ENCODE data around the gene SLX4. TPM values are rescaled to one million over a fixed set of nuclear protein-coding genes. Genes with fewer than 3 reads are reported as not detected.

Gene SLX4
- total RNA-seq, 4 donors from 2014 or later, result 1.4 to 5.6 (median 3.2) TPM

GRCh38 chr16:3592559-3592958 is 18.8 kb downstream of the SLX4 start:
- peaks cover 0 to 89% of the 10 kb centered on the region in 2 donors for H3K36me3 ChIP-seq
- 92% methylated on average over 2 of the region's 12 CpGs; no CpG with 5 or more reads in 1 of the 2 donors for WGBS, 2 donors (ENCODE audit: low coverage in 1 of 2)
- H3K4me1 ChIP-seq, result no peaks in the 10 kb centered on the region
- no peak overlapping the region for H3K27ac ChIP-seq
- H3K27me3 ChIP-seq, result no peaks in the 10 kb centered on the region
- H3K9me3 ChIP-seq, result no peaks in the 10 kb centered on the region
- TF ChIP-seq POLR2A (IDR thresholded peaks at IDR 0.05), result no peak
- no peak for TF ChIP-seq POLR2AphosphoS5 (IDR thresholded peaks at IDR 0.05)
- no peak for TF ChIP-seq EP300 (IDR thresholded peaks at IDR 0.05)
- no peak for TF ChIP-seq CTCF (IDR thresholded peaks at IDR 0.05)
- ATAC-seq, result no peak
- no peak overlapping the region for H3K4me3 ChIP-seq

GRCh38 chr16:3591991-3592390 is 19.4 kb downstream of the SLX4 start:
- no CpG with 5 or more reads among the region's 6 CpGs for WGBS, 2 donors (ENCODE audit: low coverage in 1 of 2)
- TF ChIP-seq POLR2A (IDR thresholded peaks at IDR 0.05) (no peak), POLR2AphosphoS5 (IDR thresholded peaks at IDR 0.05) (no peak), CTCF (IDR thresholded peaks at IDR 0.05) (no peak), EP300 (IDR thresholded peaks at IDR 0.05) (no peak)
- no peak for ATAC-seq
- Histone ChIP-seq H3K4me1 (no peaks in the 10 kb centered on the region), H3K36me3 (peaks cover 0 to 86% of the 10 kb centered on the region in 2 donors), H3K4me3 (no peak overlapping the region), H3K9me3 (no peaks in the 10 kb centered on the region), H3K27me3 (no peaks in the 10 kb centered on the region), H3K27ac (no peak overlapping the region)

GRCh38 chr16:3591436-3591803 is 20.0 kb downstream of the SLX4 start:
- no peaks in the 10 kb centered on the region for H3K9me3 ChIP-seq
- WGBS, 2 donors (ENCODE audit: low coverage in 1 of 2), result 67 to 68% methylated on average over 3 of the region's 5 CpGs
- no peak overlapping the region for H3K27ac ChIP-seq
- peaks cover 0 to 81% of the 10 kb centered on the region in 2 donors for H3K36me3 ChIP-seq
- no peak overlapping the region for H3K4me3 ChIP-seq
- no peaks in the 10 kb centered on the region for H3K27me3 ChIP-seq
- ATAC-seq, result no peak
- TF ChIP-seq POLR2AphosphoS5 (IDR thresholded peaks at IDR 0.05) (no peak), EP300 (IDR thresholded peaks at IDR 0.05) (no peak), POLR2A (IDR thresholded peaks at IDR 0.05) (no peak), CTCF (IDR thresholded peaks at IDR 0.05) (no peak)
- no peaks in the 10 kb centered on the region for H3K4me1 ChIP-seq

GRCh38 chr16:3590736-3591435 is 20.5 kb downstream of the SLX4 start:
- H3K4me3 ChIP-seq, result no peak overlapping the region
- H3K27ac ChIP-seq, result no peak overlapping the region
- H3K36me3 ChIP-seq, result peaks cover 0 to 76% of the 10 kb centered on the region in 2 donors
- WGBS, 2 donors (ENCODE audit: low coverage in 1 of 2), result 87 to 89% methylated on average over 17 of the region's 27 CpGs
- no peak for ATAC-seq
- H3K27me3 ChIP-seq, result no peaks in the 10 kb centered on the region
- TF ChIP-seq EP300 (IDR thresholded peaks at IDR 0.05), result no peak
- no peak for TF ChIP-seq CTCF (IDR thresholded peaks at IDR 0.05)
- no peak for TF ChIP-seq POLR2AphosphoS5 (IDR thresholded peaks at IDR 0.05)
- TF ChIP-seq POLR2A (IDR thresholded peaks at IDR 0.05), result no peak
- no peaks in the 10 kb centered on the region for H3K9me3 ChIP-seq
- no peaks in the 10 kb centered on the region for H3K4me1 ChIP-seq

GRCh38 chr16:3589991-3590701 is 21.3 kb downstream of the SLX4 start:
- WGBS, 2 donors (ENCODE audit: low coverage in 1 of 2), result 88 to 90% methylated on average over 4 to 6 of the region's 25 CpGs
- no peak overlapping the region for H3K4me3 ChIP-seq
- no peak for TF ChIP-seq CTCF (IDR thresholded peaks at IDR 0.05)
- no peaks in the 10 kb centered on the region for H3K27me3 ChIP-seq
- H3K4me1 ChIP-seq, result no peaks in the 10 kb centered on the region
- peaks cover 0 to 68% of the 10 kb centered on the region in 2 donors for H3K36me3 ChIP-seq
- ATAC-seq, result no peak
- H3K27ac ChIP-seq, result no peak overlapping the region
- H3K9me3 ChIP-seq, result no peaks in the 10 kb centered on the region

Measured in gastroesophageal sphincter (tissue), 4 donors.